ENCODE data around the gene DDAH1.
"Not testable (repeated sequence)": the region's sequence is repeated elsewhere in the genome, so short reads cannot be mapped to it uniquely, and the experiment has no call there.

The DDAH1 gene

GRCh38 chr1:85347908-85348307, 117.1 kb downstream of the DDAH1 start:
- Histone ChIP-seq H3K27me3 (ENCODE audit: control insufficient read depth, insufficient read depth, low read length) (no peaks in the 10 kb centered on the region), H3K4me3 (ENCODE audit: low read depth, low read length) (no peak overlapping the region), H3K36me3 (ENCODE audit: control insufficient read depth, insufficient read depth, low read length) (no peaks in the 10 kb centered on the region), H3K9ac (ENCODE audit: low read depth, low read length) (no peak overlapping the region), H3K4me1 (ENCODE audit: control insufficient read depth, insufficient read depth, low read length) (peaks cover 11% of the 10 kb centered on the region), H3K9me3 (ENCODE audit: control insufficient read depth, insufficient read depth, low read length) (no peaks in the 10 kb centered on the region)

DNA sequence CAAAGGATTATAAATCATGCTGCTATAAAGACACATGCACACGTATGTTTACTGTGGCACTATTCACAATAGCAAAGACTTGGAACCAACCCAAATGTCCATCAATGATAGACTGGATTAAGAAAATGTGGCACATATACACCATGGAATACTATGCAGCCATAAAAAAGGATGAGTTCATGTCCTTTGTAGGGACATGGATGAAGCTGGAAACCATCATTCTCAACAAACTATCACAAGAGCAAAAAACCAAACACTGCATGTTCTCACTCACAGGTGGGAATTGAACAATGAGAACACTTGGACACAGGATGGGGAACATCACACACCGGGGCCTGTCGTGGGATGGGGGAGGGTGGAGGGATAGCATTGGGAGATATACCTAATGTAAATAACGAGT, 117.7 kb downstream of the DDAH1 start:
- H3K4me3 ChIP-seq (ENCODE audit: low read depth, low read length); H3K9me3 ChIP-seq (ENCODE audit: control insufficient read depth, insufficient read depth, low read length); H3K9ac ChIP-seq (ENCODE audit: low read depth, low read length); H3K27me3 ChIP-seq (ENCODE audit: control insufficient read depth, insufficient read depth, low read length); H3K36me3 ChIP-seq (ENCODE audit: control insufficient read depth, insufficient read depth, low read length): not testable (repeated sequence)
- peaks cover 15% of the 10 kb centered on the region for H3K4me1 ChIP-seq (ENCODE audit: control insufficient read depth, insufficient read depth, low read length)

- Histone ChIP-seq H3K36me3 (ENCODE audit: control insufficient read depth, insufficient read depth, low read length) (no peaks in the 10 kb centered on the region), H3K9ac (ENCODE audit: low read depth, low read length) (no peak overlapping the region), H3K4me3 (ENCODE audit: low read depth, low read length) (no peak overlapping the region), H3K27me3 (ENCODE audit: control insufficient read depth, insufficient read depth, low read length) (no peaks in the 10 kb centered on the region), H3K4me1 (ENCODE audit: control insufficient read depth, insufficient read depth, low read length) (peaks cover 23% of the 10 kb centered on the region), H3K9me3 (ENCODE audit: control insufficient read depth, insufficient read depth, low read length) (no peaks in the 10 kb centered on the region)
These were observed 120.7 kb downstream of the DDAH1 start for GRCh38 chr1:85344256-85344694.

DNA sequence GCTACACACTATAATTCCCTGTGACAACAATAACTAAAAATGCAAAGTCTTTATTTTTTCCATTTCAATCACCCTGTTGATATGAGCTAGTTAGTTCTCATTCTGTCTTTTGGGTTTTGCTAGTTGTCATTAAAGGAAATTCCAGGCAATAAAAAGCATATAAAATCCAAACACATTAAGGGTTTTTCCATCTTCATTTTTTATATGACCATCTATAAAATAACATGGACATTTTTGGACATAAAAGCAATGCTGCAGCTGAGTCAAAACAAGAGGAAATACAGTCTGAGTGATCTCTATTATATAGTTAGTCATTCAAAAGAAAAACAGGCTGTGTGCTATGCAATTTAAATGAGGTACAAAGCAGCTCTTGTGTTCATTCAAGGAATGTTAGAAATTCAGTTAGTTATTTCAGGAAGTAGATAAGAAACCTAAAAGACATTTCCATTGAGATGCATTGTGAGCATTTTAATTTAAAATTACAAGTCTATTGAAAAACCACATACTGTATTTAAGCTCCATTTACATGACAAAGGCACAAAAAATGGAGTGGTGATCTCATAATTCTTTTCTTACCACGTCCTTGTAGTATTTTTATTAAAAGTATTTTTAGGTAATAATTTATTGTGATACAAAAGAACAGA, 121.2 kb downstream of the DDAH1 start:
- no peaks in the 10 kb centered on the region for H3K27me3 ChIP-seq (ENCODE audit: control insufficient read depth, insufficient read depth, low read length)
- no peak overlapping the region for H3K4me3 ChIP-seq (ENCODE audit: low read depth, low read length)
- H3K9ac ChIP-seq (ENCODE audit: low read depth, low read length) = no peak overlapping the region
- peaks cover 26% of the 10 kb centered on the region for H3K4me1 ChIP-seq (ENCODE audit: control insufficient read depth, insufficient read depth, low read length)
- H3K9me3 ChIP-seq (ENCODE audit: control insufficient read depth, insufficient read depth, low read length) = no peaks in the 10 kb centered on the region
- H3K36me3 ChIP-seq (ENCODE audit: control insufficient read depth, insufficient read depth, low read length) = no peaks in the 10 kb centered on the region

GRCh38 chr1:85343213-85343611, 121.7 kb downstream of the DDAH1 start:
- no peak overlapping the region for H3K9ac ChIP-seq (ENCODE audit: low read depth, low read length)
- no peak overlapping the region for H3K4me3 ChIP-seq (ENCODE audit: low read depth, low read length)
- peaks cover 26% of the 10 kb centered on the region for H3K4me1 ChIP-seq (ENCODE audit: control insufficient read depth, insufficient read depth, low read length)
- no peaks in the 10 kb centered on the region for H3K27me3 ChIP-seq (ENCODE audit: control insufficient read depth, insufficient read depth, low read length)
- H3K36me3 ChIP-seq (ENCODE audit: control insufficient read depth, insufficient read depth, low read length) = no peaks in the 10 kb centered on the region
- no peaks in the 10 kb centered on the region for H3K9me3 ChIP-seq (ENCODE audit: control insufficient read depth, insufficient read depth, low read length)

- Histone ChIP-seq H3K9me3 (ENCODE audit: control insufficient read depth, insufficient read depth, low read length) (no peaks in the 10 kb centered on the region), H3K36me3 (ENCODE audit: control insufficient read depth, insufficient read depth, low read length) (no peaks in the 10 kb centered on the region), H3K27me3 (ENCODE audit: control insufficient read depth, insufficient read depth, low read length) (no peaks in the 10 kb centered on the region), H3K4me1 (ENCODE audit: control insufficient read depth, insufficient read depth, low read length) (peaks cover 26% of the 10 kb centered on the region), H3K9ac (ENCODE audit: low read depth, low read length) (no peak overlapping the region), H3K4me3 (ENCODE audit: low read depth, low read length) (no peak overlapping the region)
These were observed 122.8 kb downstream of the DDAH1 start for GRCh38 chr1:85342207-85342606.

GRCh38 chr1:85340427-85340826, 124.5 kb downstream of the DDAH1 start:
- Histone ChIP-seq H3K36me3 (ENCODE audit: control insufficient read depth, insufficient read depth, low read length) (no peaks in the 10 kb centered on the region), H3K4me3 (ENCODE audit: low read depth, low read length) (no peak overlapping the region), H3K9ac (ENCODE audit: low read depth, low read length) (no peak overlapping the region), H3K9me3 (ENCODE audit: control insufficient read depth, insufficient read depth, low read length) (no peaks in the 10 kb centered on the region), H3K4me1 (ENCODE audit: control insufficient read depth, insufficient read depth, low read length) (peaks cover 26% of the 10 kb centered on the region), H3K27me3 (ENCODE audit: control insufficient read depth, insufficient read depth, low read length) (no peaks in the 10 kb centered on the region)

- Histone ChIP-seq H3K27me3 (ENCODE audit: control insufficient read depth, insufficient read depth, low read length) (no peaks in the 10 kb centered on the region), H3K9me3 (ENCODE audit: control insufficient read depth, insufficient read depth, low read length) (no peaks in the 10 kb centered on the region), H3K4me1 (ENCODE audit: control insufficient read depth, insufficient read depth, low read length) (peaks cover 26% of the 10 kb centered on the region), H3K9ac (ENCODE audit: low read depth, low read length) (no peak overlapping the region), H3K36me3 (ENCODE audit: control insufficient read depth, insufficient read depth, low read length) (no peaks in the 10 kb centered on the region), H3K4me3 (ENCODE audit: low read depth, low read length) (no peak overlapping the region)
These were observed 125.1 kb downstream of the DDAH1 start for GRCh38 chr1:85339656-85340399.

GRCh38 chr1:85339089-85339488, 125.9 kb downstream of the DDAH1 start:
- H3K4me1 ChIP-seq (ENCODE audit: control insufficient read depth, insufficient read depth, low read length) = peaks cover 22% of the 10 kb centered on the region
- no peak overlapping the region for H3K9ac ChIP-seq (ENCODE audit: low read depth, low read length)
- H3K4me3 ChIP-seq (ENCODE audit: low read depth, low read length) = no peak overlapping the region
- H3K9me3 ChIP-seq (ENCODE audit: control insufficient read depth, insufficient read depth, low read length) = no peaks in the 10 kb centered on the region
- no peaks in the 10 kb centered on the region for H3K27me3 ChIP-seq (ENCODE audit: control insufficient read depth, insufficient read depth, low read length)
- no peaks in the 10 kb centered on the region for H3K36me3 ChIP-seq (ENCODE audit: control insufficient read depth, insufficient read depth, low read length)

GRCh38 chr1:85334962-85335361, 130.0 kb downstream of the DDAH1 start:
- no peaks in the 10 kb centered on the region for H3K27me3 ChIP-seq (ENCODE audit: control insufficient read depth, insufficient read depth, low read length)
- no peak overlapping the region for H3K9ac ChIP-seq (ENCODE audit: low read depth, low read length)
- H3K4me3 ChIP-seq (ENCODE audit: low read depth, low read length) = no peak overlapping the region
- H3K9me3 ChIP-seq (ENCODE audit: control insufficient read depth, insufficient read depth, low read length) = no peaks in the 10 kb centered on the region
- peaks cover 9% of the 10 kb centered on the region for H3K4me1 ChIP-seq (ENCODE audit: control insufficient read depth, insufficient read depth, low read length)
- H3K36me3 ChIP-seq (ENCODE audit: control insufficient read depth, insufficient read depth, low read length) = no peaks in the 10 kb centered on the region

GRCh38 chr1:85333186-85333585, 131.8 kb downstream of the DDAH1 start:
- no peaks in the 10 kb centered on the region for H3K36me3 ChIP-seq (ENCODE audit: control insufficient read depth, insufficient read depth, low read length)
- H3K27me3 ChIP-seq (ENCODE audit: control insufficient read depth, insufficient read depth, low read length) = no peaks in the 10 kb centered on the region

GRCh38 chr1:85332575-85332974, 132.4 kb downstream of the DDAH1 start:
- no peaks in the 10 kb centered on the region for H3K9me3 ChIP-seq (ENCODE audit: control insufficient read depth, insufficient read depth, low read length)
- H3K9ac ChIP-seq (ENCODE audit: low read depth, low read length) = no peak overlapping the region
- H3K4me1 ChIP-seq (ENCODE audit: control insufficient read depth, insufficient read depth, low read length) = peaks cover 3% of the 10 kb centered on the region
- H3K36me3 ChIP-seq (ENCODE audit: control insufficient read depth, insufficient read depth, low read length) = no peaks in the 10 kb centered on the region
- H3K27me3 ChIP-seq (ENCODE audit: control insufficient read depth, insufficient read depth, low read length) = no peaks in the 10 kb centered on the region
- H3K4me3 ChIP-seq (ENCODE audit: low read depth, low read length) = no peak overlapping the region

More at GRCh38 chr1:85333186-85333585, 131.8 kb downstream of the DDAH1 start:
- H3K9ac ChIP-seq (ENCODE audit: low read depth, low read length) = no peak overlapping the region
- peaks cover 3% of the 10 kb centered on the region for H3K4me1 ChIP-seq (ENCODE audit: control insufficient read depth, insufficient read depth, low read length)
- H3K9me3 ChIP-seq (ENCODE audit: control insufficient read depth, insufficient read depth, low read length) = no peaks in the 10 kb centered on the region
- H3K4me3 ChIP-seq (ENCODE audit: low read depth, low read length) = no peak overlapping the region
